ENCODE measurements around the gene NR3C2.

Gene NR3C2

DNA sequence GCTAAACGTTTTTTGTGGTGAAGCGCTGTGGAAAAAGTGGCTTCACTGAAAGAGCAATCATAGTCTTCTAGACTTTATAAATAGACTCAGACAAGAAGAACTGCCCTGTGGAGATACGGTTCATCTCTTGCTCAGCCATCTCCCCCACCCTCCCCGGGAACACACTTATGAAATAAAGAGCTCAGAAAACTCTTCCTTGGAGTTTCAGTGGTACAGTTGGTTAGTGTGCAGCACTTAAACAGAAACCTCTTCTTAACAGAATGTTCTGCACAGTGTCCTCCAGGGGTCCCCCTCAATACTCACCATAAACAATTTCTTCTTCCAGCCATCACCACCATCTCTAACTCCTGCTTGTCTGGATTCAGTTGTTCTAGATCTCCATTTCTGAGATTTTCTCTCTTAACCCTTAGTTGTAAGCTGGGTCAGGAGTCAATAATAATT lies 397.3 kb downstream of the NR3C2 start:
- DNase-seq (ENCODE audit: low read depth): no peak

DNA sequence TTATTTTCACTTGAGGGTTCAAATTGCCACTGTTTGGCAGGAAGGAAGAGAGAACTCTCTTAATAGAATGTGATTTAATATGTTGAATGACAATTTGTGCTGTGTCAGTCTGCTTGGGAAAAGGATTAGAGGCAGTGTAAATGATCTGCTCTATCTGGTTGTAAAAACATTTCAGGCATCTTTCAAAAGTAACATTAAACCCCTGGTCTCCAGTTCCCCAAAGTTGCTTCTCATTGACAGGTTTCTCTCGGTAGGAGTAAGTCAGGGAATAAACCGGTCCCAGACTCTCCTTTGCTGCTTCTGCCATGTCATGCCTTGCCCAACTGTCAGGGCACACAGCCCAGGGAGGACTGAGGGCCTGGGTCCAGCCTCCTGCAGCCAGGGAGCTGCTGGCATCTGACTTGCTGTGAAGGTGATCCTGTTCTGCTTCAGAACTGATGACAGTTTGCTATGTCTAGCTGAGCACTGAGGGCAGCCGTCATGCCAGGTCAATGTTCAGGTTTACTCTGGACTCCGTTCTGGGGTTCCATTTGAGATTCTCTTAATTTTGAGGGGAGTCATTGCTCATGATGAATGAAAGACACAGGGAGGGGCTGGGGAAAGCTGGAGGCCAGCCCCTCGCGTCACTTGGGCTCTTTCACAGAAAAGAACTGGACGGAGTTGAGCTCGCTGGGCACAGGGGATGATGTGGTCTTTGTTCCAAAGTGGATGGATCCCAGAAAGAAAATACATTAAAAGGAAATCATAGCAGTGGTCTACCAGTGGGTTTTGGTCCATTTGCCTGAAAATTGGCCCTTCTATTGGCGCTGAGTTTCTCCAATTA lies 397.9 kb downstream of the NR3C2 start:
- no peak for DNase-seq (ENCODE audit: low read depth)

- DNase-seq (ENCODE audit: low read depth): no peak
Measured at GRCh38 chr4:148041606-148042329, 400.4 kb downstream of the NR3C2 start.

- no peak for DNase-seq (ENCODE audit: low read depth)
Measured at GRCh38 chr4:148034813-148035212, 407.4 kb downstream of the NR3C2 start.

GRCh38 chr4:148030193-148030873 lies 411.9 kb downstream of the NR3C2 start:
- no peak for DNase-seq (ENCODE audit: low read depth)

DNA sequence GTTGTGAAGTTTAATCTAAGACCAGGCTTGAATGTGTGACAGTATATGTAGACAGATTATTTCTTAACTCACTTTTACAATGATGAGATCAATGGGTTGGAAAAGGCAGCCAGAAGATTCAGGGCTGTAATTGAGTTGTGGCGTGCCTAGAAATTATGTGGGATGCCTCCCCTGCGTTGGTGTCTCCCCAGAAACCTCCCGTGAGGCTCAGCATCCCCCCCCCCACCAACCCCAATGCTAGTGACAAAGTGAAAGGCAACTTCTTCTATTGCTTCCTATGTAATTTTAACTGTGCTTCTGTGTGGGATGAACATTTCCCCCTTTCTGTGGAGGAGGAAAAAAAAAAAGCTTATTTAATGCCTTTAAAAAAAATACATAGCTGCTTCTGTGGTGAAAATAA lies 412.4 kb downstream of the NR3C2 start:
- no peak for DNase-seq (ENCODE audit: low read depth)
